ENCODE results near the gene CDK14. TPM values are rescaled to one million over a fixed set of nuclear protein-coding genes. Genes with fewer than 3 reads are reported as not detected.

The CDK14 gene
- total RNA-seq, 1 donor from 2014 or later = 6.4 TPM

DNA sequence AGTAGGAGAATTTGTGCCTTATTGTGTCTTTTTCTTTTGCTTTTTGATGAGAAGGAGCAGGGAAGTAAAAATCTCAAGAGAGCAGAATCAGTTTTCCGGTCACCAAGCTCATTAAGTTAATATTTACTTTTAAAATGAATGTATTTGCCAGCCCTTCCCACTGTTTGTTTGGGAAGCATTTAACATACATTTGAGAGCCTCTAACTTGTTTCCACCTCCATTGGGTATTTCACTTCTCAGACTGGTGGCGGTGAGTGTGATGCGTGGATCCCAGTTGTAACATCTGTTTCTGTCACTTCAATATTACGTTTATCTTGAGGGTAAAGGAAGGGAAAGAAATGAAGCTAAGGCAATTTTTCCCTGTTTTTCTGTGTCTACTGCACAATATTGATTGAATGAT, 22.8 kb downstream of the CDK14 start:
- TF ChIP-seq, protein P1, sequence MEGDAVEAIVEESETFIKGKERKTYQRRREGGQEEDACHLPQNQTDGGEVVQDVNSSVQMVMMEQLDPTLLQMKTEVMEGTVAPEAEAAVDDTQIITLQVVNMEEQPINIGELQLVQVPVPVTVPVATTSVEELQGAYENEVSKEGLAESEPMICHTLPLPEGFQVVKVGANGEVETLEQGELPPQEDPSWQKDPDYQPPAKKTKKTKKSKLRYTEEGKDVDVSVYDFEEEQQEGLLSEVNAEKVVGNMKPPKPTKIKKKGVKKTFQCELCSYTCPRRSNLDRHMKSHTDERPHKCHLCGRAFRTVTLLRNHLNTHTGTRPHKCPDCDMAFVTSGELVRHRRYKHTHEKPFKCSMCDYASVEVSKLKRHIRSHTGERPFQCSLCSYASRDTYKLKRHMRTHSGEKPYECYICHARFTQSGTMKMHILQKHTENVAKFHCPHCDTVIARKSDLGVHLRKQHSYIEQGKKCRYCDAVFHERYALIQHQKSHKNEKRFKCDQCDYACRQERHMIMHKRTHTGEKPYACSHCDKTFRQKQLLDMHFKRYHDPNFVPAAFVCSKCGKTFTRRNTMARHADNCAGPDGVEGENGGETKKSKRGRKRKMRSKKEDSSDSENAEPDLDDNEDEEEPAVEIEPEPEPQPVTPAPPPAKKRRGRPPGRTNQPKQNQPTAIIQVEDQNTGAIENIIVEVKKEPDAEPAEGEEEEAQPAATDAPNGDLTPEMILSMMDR (conservative IDR thresholded peaks at IDR 0.05; ENCODE audit: low read depth, low read length) = no peak
- H3K4me3 ChIP-seq (ENCODE audit: low read depth, low read length) = no peak overlapping the region
- DNase-seq (ENCODE audit: low read depth) = no peak

DNA sequence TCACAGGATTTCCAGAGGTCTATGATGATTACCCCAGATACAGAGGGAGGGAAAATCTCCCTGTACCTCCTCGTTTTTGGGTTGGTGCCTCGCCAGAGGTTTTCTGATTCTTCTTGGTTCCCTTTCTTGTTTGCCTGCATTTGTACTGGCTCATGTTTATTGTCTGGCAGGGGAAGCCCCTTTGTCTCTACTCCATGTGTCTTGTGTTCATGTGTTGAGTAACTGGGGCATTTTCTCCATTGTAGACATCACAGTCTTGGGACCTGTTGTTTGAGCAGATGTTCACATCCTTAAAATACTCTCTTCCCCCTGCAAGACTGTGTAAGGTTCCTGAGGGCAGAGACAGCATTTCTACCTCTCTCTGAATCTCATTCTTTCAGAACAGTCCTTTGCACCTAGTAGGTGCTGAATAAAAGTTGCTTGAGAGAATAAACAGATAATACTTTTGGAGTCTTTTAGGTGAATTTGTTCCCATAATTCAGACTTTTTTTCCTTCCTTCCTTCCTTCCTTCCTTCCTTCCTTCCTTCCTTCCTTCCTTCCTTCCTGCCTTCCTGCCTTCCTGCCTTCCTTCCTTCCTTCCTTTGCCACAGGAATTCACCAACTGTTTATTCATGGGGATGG, 25.1 kb downstream of the CDK14 start:
- no peak for DNase-seq (ENCODE audit: low read depth)
- TF ChIP-seq, protein P1 (conservative IDR thresholded peaks at IDR 0.05; ENCODE audit: low read depth, low read length) = no peak
- no peak overlapping the region for H3K4me3 ChIP-seq (ENCODE audit: low read depth, low read length)

DNA sequence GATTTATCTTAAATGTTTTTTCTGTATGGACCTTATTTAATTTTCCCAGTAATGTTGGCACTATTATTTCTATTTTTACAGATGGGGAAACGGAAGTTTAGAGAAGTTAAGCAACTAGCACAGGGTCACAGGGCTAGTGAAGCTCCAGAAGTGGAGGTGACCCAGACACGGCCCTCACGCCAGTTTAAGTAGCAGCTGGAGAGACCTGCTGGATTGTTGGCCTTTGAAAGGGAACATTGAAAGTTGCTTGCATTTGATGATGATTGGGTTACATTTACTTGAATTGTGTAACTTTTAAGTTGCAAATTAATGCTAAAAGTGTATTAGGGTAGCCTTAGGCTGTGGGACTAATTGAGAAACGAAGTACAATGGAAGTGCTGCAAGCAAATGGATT, 25.6 kb downstream of the CDK14 start:
- no peak overlapping the region for H3K4me3 ChIP-seq (ENCODE audit: low read depth, low read length)
- DNase-seq (ENCODE audit: low read depth) = no peak
- TF ChIP-seq, protein P1 (conservative IDR thresholded peaks at IDR 0.05; ENCODE audit: low read depth, low read length) = no peak

DNA sequence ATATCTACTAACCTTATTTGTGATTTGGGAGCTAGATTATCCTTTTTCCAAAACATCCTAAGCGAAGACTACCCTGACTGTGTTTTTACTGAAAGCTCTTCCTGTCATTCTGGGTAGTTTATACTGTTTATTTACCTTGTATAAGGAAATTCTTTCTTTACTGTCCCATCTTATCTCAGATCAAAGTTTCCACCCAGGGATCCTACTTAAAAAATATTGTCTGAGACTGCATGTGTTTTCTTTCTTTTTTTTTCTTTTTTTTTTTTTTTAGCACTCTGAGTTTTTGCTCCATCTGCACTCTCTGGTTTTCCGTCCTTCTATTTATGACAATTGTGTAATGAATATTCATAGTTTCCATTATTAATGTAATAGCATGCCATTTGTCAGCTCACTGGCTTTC, 26.5 kb downstream of the CDK14 start:
- TF ChIP-seq, protein P1 (conservative IDR thresholded peaks at IDR 0.05; ENCODE audit: low read depth, low read length) = no peak
- H3K4me3 ChIP-seq (ENCODE audit: low read depth, low read length) = no peak overlapping the region
- DNase-seq (ENCODE audit: low read depth) = no peak

DNA sequence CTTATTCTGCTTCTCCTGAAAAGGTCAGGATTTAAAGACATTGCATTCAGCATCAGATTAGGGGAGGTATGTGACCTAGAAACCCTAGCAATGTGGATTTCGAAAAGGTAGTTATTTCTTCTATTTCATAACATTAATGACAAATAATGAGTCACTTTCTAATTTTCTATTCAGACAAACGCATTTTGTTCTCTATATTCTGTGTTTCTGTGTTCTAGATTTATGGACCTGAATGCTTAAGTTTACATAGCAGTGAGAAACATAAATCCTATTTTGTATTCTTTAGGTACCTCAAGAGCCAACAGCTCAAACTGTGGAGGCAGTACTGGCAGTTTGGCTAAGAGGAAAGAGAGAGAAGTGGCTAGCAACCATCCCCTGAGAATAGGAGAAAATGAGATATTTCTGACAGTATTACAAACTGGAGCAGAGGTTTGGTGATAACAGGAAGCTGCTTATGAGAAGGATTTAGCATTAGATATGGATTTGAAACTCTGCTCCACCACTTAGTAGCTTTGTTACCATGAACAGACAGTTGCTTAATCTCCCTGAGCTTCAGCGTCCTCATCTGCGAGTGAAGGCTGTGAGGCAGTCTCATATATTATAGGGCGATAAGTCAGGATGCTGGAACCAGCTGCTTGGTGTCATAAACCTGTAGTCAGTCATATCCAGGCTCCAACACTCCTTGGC, 28.2 kb downstream of the CDK14 start:
- no peak for DNase-seq (ENCODE audit: low read depth)
- TF ChIP-seq, protein P1 (conservative IDR thresholded peaks at IDR 0.05; ENCODE audit: low read depth, low read length) = no peak
- no peak overlapping the region for H3K4me3 ChIP-seq (ENCODE audit: low read depth, low read length)

DNA sequence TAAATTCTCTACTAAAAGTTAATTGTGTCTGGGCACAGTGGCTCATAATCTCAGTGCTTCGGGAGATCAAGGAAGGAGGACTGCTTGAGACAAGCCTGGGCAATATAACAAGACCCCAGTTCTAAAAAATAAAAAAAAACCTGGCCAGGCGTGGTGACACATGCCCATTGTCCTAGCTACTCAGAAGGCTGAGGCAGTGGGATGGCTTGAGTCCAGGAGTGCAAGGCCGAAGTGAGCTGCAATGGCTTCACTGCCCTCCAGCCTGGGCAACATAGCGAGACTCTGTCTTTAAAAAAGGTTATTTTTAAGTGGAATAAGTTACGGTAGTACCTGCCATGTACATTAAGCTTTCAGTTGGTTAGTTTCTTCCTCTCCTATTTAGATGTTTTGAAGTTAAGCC, 28.9 kb downstream of the CDK14 start:
- DNase-seq (ENCODE audit: low read depth) = no peak
- TF ChIP-seq, protein P1 (conservative IDR thresholded peaks at IDR 0.05; ENCODE audit: low read depth, low read length) = no peak
- no peak overlapping the region for H3K4me3 ChIP-seq (ENCODE audit: low read depth, low read length)

DNA sequence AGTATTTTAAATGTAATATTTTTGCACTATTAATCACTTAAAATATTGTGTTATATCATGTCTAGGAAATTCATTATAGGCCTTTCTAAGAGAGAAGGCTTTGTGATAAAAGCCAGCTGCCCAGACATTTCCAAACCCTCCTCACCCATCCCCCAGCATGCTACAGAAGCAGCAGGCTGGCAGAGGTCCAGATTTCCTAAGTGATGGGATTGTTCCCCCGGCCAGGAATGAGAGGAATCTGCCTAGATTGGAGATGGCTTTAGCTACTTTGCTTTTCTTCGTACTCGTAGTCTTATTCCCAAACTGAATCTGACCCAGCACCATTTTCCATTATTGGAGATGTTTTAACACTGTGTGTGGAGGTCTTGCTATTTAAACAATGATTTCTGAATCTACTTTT, 29.4 kb downstream of the CDK14 start:
- TF ChIP-seq, protein P1 (conservative IDR thresholded peaks at IDR 0.05; ENCODE audit: low read depth, low read length) = no peak
- no peak overlapping the region for H3K4me3 ChIP-seq (ENCODE audit: low read depth, low read length)
- no peak for DNase-seq (ENCODE audit: low read depth)
